HG03039 (cell line): Measurements from ENCODE around the gene GJB2.

Experiments
- ATAC-seq: cut with Tn5 transposase; IDR thresholded peaks from one replicate; pipeline ENCODE4 v1.9.1; 2021; ENCODE audit warnings: mild to moderate bottlenecking, moderate library complexity; ENCODE audit not compliant: unreplicated experiment

The GJB2 gene

DNA sequence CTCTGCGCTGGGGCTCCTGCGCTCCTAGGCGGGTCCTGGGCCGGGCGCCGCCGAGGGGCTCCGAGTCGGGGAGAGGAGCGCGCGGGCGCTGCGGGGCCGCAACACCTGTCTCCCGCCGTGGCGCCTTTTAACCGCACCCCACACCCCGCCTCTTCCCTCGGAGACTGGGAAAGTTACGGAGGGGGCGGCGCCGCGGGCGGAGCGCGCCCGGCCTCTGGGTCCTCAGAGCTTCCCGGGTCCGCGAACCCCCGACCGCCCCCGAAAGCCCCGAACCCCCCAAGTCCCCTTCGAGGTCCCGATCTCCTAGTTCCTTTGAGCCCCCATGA is at the start of gene GJB2:
Gene GJB2 (minus strand): TSS at position 103 of the 326 bp plus-strand sequence. CDS start 3,357 bp downstream, outside the sequence.
- ATAC-seq, result no peak

DNA sequence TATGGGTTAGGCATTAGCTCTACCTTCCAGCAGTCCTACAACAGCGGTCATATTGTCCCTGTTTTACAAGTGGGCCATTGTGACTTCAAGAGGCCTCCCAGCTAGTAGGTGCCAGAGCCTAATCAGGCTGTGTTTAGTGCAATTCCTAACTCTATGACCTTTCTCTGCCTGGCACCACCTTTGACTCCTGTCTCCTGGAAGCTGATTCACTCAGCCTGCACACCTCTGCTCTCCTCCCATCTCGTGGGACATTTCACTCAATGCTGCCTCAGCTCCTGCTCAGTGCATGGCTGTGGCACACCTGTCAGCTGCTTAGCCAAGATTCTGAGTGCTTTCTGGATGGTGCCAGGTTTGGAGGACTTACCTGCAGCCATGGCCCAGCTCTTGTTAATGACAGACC is 48.9 kb upstream of the GJB2 start:
- no peak for ATAC-seq

- no peak for ATAC-seq
Observed at GRCh38 chr13:20239748-20240147, 47.0 kb upstream of the GJB2 start.

DNA sequence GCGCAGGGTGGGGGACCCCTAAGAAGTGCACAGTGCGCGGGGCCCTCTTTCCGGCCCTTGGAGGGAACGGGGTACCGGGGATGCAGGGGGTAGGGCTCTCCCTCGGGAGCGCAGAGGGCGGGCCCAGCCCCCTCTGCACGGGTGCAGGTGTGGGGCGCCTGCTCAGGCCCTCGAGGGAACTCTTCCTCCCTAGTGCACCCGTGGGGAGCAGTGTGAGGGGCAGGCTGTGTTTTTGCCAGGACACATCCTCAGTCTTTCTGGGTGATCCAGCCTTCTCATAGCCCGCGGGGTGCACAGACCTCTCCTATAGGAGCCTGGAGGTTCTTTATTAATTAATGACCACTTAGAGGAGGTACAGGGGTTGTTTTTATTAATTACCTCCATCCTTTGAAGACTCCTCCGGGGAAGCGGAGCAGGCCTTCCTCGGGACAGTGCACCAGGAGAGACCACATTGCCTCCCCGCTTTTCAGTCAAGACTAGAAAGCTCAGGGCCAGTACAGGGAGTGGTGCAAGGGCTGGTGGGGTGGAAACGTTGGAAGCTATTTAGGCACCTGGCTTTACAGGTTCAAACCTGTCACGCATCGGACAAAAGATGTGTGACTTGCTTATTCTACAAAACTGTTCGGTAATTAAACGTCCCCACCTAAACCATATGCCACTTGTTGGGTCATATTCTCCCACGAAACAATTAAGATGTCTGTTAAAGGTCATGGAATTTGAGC is 40.0 kb upstream of the GJB2 start:
- no peak for ATAC-seq

- ATAC-seq, result no peak
Observed at GRCh38 chr13:20231839-20232555, 39.3 kb upstream of the GJB2 start, which contains the start of gene GJB6. GJB6 (minus strand) TSS chr13:20232319; CDS start chr13:20223480, 8,839 bp downstream.

DNA sequence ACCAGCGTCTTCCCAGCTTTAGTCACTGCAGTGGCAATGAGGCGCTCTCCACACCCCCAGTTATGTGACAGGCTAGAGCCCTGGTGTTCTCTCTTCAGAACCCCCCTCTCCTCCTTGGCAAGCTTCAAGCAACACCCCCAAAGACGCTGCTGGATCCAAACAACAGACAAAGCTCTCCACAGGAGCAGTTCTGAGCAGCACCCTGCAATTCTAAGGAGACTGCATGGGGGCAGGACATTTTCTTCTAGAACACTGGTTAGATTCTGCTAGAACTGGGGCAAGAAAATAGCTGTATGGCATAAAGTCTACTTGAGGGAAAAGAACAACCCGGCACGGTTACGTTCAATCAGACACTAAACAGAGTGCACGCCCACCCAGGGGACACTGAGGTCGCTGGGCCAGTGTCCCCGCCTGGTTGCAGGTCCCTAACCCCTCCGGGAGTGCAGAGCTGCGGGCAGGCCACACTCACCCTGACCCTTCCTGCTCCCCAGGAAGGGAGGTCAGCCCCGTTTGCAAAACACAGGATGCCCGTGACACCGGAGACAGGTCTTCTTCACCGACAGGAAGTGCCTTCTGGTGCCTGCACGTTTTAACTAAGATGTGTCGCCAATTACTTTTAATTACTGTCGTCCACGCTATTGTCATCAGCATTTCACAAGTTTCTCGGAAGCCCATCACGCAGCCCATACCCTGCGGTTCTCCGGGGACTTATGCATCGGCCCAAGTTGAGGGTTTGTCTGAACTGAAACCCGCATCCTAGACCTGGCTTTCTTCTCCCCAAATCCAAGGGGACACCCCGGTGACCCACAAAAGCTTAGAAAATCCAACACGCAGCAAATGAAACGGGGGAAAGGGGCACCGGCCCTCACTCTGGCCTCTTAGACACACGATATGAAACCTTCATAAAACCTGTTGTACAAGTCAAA is 38.4 kb upstream of the GJB2 start:
- no peak for ATAC-seq

DNA sequence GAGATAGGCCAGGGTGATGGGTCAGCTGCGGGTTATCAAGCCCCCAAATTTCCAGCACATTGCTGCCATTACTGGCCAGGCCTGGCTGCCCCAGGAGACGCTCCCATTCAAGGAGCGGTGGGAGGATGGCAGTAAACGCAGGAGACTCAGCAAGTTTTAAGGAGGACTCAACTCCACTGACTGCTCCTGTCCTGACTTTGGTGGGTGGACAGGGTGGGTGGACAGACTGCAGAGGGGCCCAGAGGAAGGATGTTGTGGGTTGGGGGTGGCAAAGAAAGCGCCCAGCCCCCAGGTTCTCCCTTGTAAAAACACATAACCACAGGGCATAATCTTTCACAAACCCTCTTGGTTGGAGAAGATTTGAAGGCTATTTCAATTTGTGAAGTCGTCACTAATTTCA is 35.0 kb upstream of the GJB2 start:
- no peak for ATAC-seq

- no peak for ATAC-seq
Observed at GRCh38 chr13:20227288-20227687, 34.5 kb upstream of the GJB2 start.

- no peak for ATAC-seq
Observed at GRCh38 chr13:20222553-20222952, 29.8 kb upstream of the GJB2 start.

GRCh38 chr13:20221772-20222171 is 29.0 kb upstream of the GJB2 start:
- no peak for ATAC-seq

DNA sequence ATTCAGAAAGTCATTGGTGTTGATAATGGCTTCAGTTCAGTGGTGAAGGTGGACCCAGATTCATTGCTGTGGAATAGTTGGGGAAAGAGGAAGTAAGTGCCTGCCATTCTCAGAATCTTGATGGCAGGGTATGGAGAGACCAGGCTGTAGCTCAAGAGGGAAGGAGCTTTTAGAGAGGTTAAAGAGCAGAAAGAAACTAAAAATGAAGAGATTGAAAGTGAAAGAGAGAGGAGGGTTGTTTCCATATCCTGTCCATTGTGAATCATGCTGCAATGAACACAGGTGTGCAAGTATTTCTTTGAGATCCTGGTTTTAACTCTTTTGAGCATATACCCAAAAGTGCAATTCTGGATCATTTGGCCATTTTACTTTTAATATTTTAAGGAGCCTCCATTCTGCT is 26.8 kb upstream of the GJB2 start:
- ATAC-seq, result peak; percentile 65

- no peak for ATAC-seq
Observed at GRCh38 chr13:20217168-20217567, 24.4 kb upstream of the GJB2 start.

- ATAC-seq, result no peak
Observed at GRCh38 chr13:20209948-20210347, 17.2 kb upstream of the GJB2 start.

- ATAC-seq, result no peak
Observed at GRCh38 chr13:20206698-20207235, 14.0 kb upstream of the GJB2 start.

GRCh38 chr13:20206065-20206697 is 13.4 kb upstream of the GJB2 start:
- ATAC-seq, result no peak

- no peak for ATAC-seq
Observed at GRCh38 chr13:20198781-20199180, 6.0 kb upstream of the GJB2 start.

DNA sequence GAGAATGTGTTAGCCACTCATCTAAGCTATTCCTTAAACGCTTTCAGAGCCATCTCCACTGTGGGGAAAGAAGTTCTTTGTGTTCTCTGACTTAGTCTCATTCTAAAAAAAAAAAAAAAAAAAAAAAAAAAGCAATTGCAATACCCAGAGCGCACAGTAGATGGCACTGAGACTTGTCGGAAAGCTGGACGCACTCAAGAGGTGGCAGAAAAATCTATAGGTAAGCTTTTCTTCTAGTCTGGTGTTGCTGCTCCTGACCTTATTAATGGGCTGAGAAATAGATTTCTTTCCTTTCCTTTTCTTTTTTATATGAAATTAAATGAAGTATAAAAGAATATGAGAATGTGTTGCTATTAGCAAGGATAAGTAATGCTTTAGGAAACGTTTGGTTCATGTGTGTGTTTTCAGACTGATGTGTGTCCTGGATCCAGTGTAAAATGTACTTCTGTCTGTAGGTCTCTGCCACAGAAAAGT is 4.7 kb upstream of the GJB2 start:
- ATAC-seq, result no peak

- no peak for ATAC-seq
Observed at GRCh38 chr13:20195801-20196200, 3.1 kb upstream of the GJB2 start.

- no peak for ATAC-seq
Observed at GRCh38 chr13:20193907-20194631, 1.3 kb upstream of the GJB2 start.
